GM12873 (cell line): Measurements from ENCODE around the gene MYLK.

Source experiments
- TF ChIP-seq, protein P1 (sequence below): IDR thresholded peaks from 2 replicates; pipeline ENCODE4 v1.5.1; 2012; ENCODE audit warnings: low read depth, mild to moderate bottlenecking, moderate library complexity, low read length, control low read depth; ENCODE audit not compliant: insufficient read depth; ENCODE audit errors: missing control alignments

Gene MYLK

DNA sequence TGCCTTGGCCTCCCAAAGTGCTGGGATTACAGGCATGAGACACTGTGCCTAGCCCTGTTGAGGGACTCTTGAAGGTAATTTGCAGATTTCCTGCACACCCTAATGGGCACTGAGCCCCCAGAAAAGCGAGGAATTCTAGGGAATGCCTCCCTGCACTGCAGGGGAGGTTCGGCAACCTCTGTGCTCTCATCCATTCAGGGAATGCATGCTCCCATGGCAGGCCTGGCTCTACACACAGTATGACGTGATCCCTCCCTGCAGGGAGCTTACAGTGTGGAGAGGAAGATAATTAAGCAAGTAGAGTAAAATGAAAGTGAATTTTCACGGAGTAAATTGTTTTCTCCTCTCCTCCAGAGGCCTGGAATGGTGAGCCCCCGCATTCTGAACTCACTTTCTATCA lies 166.0 kb downstream of the MYLK start:
- TF ChIP-seq, protein P1, sequence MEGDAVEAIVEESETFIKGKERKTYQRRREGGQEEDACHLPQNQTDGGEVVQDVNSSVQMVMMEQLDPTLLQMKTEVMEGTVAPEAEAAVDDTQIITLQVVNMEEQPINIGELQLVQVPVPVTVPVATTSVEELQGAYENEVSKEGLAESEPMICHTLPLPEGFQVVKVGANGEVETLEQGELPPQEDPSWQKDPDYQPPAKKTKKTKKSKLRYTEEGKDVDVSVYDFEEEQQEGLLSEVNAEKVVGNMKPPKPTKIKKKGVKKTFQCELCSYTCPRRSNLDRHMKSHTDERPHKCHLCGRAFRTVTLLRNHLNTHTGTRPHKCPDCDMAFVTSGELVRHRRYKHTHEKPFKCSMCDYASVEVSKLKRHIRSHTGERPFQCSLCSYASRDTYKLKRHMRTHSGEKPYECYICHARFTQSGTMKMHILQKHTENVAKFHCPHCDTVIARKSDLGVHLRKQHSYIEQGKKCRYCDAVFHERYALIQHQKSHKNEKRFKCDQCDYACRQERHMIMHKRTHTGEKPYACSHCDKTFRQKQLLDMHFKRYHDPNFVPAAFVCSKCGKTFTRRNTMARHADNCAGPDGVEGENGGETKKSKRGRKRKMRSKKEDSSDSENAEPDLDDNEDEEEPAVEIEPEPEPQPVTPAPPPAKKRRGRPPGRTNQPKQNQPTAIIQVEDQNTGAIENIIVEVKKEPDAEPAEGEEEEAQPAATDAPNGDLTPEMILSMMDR = no peak

DNA sequence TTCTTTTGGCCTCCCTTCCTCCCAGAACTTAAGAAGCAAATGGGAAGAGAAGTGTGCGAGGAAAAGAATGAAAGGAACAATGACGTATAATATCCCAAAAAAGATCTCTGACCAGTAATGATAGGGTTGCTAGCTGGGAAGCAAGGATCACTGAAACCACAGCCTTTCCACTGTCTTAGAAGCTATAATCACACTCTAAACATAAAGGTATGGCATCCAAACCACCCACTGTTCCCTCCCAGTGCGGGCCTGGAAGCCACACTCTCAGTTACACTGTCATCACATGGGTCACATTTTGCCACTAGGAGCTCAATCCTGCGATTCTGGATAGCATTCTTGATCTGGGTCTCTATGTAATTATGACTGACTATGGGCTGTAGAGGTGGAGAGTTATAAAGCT lies 167.7 kb downstream of the MYLK start:
- TF ChIP-seq, protein P1 = no peak

DNA sequence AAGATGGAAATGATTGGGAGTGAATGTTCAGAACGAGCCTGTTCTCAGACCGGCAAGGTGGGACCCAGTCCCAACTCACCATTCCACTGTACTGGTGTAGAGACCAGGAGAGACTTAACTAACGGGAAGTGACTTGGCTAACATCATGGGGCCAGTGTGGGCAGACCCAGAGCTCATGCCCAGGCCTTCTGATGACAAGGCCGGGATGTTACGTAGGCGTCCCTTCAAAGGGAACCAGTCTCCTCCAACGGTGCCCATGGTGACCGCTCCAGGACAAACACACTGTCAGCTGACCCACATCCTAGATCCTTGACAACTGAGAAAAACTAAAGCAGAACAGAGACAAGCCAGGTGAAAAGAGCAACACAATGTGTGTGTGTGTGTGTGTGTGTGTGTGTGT lies 170.9 kb downstream of the MYLK start:
- TF ChIP-seq, protein P1 = no peak

DNA sequence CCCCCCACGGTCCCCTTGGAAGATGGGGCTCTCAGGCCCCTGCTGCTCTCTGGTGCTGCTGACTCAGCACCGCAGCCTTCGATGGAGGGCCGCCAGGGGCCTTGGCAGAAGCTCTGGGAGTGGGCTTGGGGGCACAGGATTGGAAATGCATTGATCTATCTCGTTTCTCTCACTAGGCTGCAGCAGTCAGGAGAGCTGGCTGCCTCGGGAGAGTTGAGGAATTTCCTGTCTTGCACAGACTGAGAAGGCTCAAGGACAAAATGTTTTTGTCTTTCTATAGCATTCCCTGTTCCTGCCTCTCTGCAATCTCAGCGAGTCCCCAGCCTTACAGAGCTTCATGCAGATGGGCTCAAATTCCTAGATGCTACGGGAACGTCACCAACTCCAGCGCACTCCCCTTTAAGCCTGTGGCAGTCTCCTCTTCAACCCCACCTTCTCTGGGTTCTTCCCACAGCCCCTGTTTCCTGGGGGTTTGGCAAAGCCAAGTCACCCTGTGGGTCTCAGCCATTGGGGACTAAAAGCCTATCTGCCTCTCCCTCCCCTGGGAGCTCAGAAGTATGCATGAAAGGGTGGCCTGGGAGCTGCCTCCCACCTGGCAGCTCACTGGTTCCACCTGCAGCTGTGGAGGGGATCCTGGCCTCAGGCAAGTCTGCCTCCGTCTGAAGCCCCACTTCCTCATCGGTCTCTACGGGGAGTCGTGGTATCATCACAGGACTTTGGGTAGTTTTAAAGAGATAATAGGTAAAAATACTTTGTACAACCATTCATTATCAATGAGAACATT lies 171.9 kb downstream of the MYLK start:
- TF ChIP-seq, protein P1 = no peak

DNA sequence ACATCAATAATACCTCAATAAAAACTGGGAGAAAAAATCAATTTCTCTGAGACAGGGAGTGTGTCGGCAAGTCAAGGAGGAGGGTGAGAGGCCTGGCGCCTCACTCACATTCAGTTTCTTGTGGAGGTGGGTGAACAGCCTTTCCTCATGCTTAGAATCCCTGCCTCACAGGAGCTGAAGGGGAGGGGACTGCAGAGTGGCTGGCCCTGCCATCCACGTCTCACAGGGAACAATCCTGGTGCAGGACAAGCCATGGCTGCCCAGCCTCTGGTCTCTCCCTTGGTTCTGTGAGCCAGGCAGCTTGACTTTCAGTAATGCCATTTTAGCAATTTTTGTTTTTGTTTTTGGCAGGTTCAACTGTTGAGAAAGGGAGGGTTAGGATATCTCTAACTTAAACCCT lies 172.8 kb downstream of the MYLK start:
- TF ChIP-seq, protein P1 = no peak

DNA sequence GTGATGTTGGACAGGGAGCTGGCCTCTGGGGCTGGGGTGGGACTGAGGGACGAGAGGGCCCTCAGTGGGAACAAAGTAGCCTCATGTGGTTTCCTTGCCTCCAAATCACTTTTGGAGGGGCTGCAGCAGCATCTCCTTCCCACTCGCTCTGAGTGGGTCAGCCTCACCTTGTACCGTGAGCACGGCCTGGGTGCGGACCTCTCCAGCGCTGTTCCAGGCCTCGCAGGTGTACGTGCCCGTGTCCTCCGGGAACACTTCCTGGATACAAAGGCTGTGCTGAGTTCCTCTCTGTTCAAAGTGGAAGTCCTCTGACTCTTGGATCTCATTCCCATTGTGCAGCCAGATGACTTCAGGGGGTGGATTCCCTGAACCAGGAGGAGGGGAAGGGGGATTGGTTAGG lies 175.6 kb downstream of the MYLK start:
- TF ChIP-seq, protein P1 = no peak

DNA sequence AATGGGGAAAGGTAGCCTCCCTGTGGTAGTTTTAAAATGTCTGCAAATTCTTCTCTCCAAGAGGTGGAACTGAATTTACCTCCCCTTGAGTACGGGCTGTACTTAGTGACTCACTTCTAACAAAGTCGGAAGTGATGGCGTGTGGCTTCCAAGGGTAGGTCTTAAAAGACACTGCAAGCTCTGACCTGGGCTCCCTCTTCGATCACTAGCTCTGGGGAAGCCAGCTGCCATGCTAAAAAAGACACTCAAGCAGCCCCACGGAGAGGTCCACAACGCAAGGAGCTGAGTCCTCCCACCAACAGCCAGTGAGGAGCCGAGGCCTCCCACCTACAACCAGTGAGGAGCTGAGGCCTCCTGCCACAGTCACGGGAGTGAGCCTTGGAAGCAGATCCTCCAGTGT lies 177.3 kb downstream of the MYLK start:
- TF ChIP-seq, protein P1 = no peak
